SK-N-SH (cell line): Measurements from ENCODE around the gene TIA1.

ENCODE experiments used
- EP300 ChIP-seq, 2 experiments: IDR thresholded peaks; 2 replicates each; pipeline versions ENCODE4 v1.4.0 to v1.6.1; 2012; ENCODE audit warnings: borderline replicate concordance in 1 of 2, low read depth in 1 of 2, low read length in 1 of 2
- EZH2phosphoT487 ChIP-seq: fragments of 200-600 bp; sonication (generic); IDR thresholded peaks from 2 replicates; pipeline ENCODE4 v1.6.1; 2017; ENCODE audit warnings: low read depth, mixed run types, mild to moderate bottlenecking, antibody characterized with exemption, moderate library complexity, borderline replicate concordance
- GATA2 ChIP-seq: sonication (generic); formaldehyde crosslinking; IDR thresholded peaks from 2 replicates; pipeline ENCODE4 v1.5.0; 2020; ENCODE audit warnings: mild to moderate bottlenecking, missing genetic modification reagents
- NFIC ChIP-seq: IDR thresholded peaks from 2 replicates; pipeline ENCODE4 v1.4.0; 2012; ENCODE audit warnings: borderline replicate concordance
- POLR2AphosphoS5 ChIP-seq: IDR thresholded peaks from 2 replicates; pipeline ENCODE4 v1.6.1; 2012; ENCODE audit warnings: low read depth, low read length
- RAD21 ChIP-seq: IDR thresholded peaks from 2 replicates; pipeline ENCODE4 v1.6.1; 2012; ENCODE audit warnings: mild to moderate bottlenecking, low read length
- RXRA ChIP-seq: IDR thresholded peaks from 2 replicates; pipeline ENCODE4 v1.4.0; 2012; ENCODE audit warnings: low read depth, mild to moderate bottlenecking, borderline replicate concordance
- TF ChIP-seq, protein P1 (sequence below): fragments of 200-600 bp; sonication (generic); IDR thresholded peaks from 2 replicates; pipeline ENCODE4 v1.6.1; 2017; ENCODE audit warnings: antibody characterized with exemption, mild to moderate bottlenecking, moderate library complexity
- TF ChIP-seq, protein P2 (sequence below): fragments of 150-350 bp; IDR thresholded peaks from 2 replicates; pipeline ENCODE4 v1.6.1; 2017; ENCODE audit warnings: antibody characterized with exemption, low read length, low read depth, borderline replicate concordance
- TF ChIP-seq, protein P3 (sequence below): IDR thresholded peaks from 2 replicates; pipeline ENCODE4 v1.4.0; 2012; ENCODE audit warnings: low read depth

DNA sequence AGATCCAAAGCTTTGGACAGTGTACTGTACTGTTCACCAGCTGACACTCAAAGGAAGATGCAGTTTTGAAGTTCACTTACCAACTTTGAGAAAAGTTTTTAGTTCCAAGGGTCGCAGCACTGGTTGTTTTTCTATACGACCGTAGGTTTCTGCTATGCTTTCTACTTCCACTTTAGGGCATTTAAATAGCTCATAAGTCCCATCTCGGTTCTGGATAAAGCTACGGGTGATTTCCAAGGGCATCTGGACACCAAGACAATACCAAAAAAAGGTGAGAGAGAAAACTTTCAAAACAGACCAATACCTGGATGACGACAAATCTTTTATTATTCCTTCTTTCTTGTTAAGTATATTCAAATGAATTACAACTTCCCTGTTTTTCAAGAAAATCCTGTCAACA lies 87.9 kb downstream of the TIA1 start:
- TF ChIP-seq, protein P1, sequence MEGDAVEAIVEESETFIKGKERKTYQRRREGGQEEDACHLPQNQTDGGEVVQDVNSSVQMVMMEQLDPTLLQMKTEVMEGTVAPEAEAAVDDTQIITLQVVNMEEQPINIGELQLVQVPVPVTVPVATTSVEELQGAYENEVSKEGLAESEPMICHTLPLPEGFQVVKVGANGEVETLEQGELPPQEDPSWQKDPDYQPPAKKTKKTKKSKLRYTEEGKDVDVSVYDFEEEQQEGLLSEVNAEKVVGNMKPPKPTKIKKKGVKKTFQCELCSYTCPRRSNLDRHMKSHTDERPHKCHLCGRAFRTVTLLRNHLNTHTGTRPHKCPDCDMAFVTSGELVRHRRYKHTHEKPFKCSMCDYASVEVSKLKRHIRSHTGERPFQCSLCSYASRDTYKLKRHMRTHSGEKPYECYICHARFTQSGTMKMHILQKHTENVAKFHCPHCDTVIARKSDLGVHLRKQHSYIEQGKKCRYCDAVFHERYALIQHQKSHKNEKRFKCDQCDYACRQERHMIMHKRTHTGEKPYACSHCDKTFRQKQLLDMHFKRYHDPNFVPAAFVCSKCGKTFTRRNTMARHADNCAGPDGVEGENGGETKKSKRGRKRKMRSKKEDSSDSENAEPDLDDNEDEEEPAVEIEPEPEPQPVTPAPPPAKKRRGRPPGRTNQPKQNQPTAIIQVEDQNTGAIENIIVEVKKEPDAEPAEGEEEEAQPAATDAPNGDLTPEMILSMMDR: no peak
- no peak for TF ChIP-seq POLR2AphosphoS5
- TF ChIP-seq, protein P2, sequence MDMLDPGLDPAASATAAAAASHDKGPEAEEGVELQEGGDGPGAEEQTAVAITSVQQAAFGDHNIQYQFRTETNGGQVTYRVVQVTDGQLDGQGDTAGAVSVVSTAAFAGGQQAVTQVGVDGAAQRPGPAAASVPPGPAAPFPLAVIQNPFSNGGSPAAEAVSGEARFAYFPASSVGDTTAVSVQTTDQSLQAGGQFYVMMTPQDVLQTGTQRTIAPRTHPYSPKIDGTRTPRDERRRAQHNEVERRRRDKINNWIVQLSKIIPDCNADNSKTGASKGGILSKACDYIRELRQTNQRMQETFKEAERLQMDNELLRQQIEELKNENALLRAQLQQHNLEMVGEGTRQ: no peak
- TF ChIP-seq, protein P3, sequence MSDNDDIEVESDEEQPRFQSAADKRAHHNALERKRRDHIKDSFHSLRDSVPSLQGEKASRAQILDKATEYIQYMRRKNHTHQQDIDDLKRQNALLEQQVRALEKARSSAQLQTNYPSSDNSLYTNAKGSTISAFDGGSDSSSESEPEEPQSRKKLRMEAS: no peak
- TF ChIP-seq EP300 (IDR thresholded peaks at IDR 0.05; ENCODE audit: borderline replicate concordance in 1 of 2, low read depth in 1 of 2, low read length in 1 of 2): no peak
- TF ChIP-seq RXRA: no peak
- no peak for TF ChIP-seq RAD21
- no peak for TF ChIP-seq GATA2 (CRISPR knock-in tag)
- TF ChIP-seq NFIC: no peak
- TF ChIP-seq EZH2phosphoT487: no peak
